Stimulated activated CD4-positive, alpha-beta T cell treated with anti-CD3 and anti-CD28 coated beads, Interleukin-15, amount 100 ng/mL, for 24 hours (primary cell): ENCODE data around the gene CBFA2T2.

Experiments
- DNase-seq: peaks from one replicate; pipeline ENCODE4 v3.0.0-alpha.2; 2020

The CBFA2T2 gene

DNA sequence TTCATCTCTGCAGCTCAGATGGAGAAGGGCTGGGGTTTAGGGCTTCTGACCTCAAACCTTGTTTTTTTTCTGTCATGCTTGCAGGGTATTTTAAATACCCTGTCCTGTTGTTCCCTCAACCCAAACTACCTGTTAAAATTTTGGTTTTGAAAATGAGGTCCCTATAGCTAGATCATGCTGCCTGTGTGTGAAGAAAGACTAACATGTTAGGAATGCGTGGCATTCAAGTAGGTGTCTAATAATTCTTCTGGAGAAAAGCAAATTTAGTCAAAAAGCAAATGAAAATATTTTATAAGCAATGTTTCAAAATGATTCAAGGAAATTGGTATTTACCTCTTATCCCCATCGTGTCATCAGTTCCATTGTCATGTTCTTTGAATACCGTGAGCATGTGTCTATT, 95.1 kb downstream of the CBFA2T2 start:
- DNase-seq = no peak

DNA sequence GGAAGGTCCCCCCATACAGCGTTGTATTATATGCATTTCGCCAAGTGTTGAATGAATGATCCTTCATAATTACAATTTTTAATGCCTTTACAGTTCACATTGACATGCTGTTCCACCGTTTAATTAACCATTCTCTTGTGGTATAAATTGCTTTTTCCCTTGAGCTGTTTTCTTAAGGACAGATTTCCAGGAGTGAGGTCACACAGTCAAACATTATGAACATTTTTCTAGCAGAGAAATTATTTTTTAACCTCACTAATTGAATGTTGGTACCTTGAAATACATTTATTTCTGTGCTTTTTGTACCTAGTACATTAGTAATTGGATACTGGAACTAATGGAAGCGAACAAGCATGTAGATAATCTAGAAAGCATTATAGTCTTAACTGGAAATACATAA, 95.5 kb downstream of the CBFA2T2 start:
- no peak for DNase-seq

DNA sequence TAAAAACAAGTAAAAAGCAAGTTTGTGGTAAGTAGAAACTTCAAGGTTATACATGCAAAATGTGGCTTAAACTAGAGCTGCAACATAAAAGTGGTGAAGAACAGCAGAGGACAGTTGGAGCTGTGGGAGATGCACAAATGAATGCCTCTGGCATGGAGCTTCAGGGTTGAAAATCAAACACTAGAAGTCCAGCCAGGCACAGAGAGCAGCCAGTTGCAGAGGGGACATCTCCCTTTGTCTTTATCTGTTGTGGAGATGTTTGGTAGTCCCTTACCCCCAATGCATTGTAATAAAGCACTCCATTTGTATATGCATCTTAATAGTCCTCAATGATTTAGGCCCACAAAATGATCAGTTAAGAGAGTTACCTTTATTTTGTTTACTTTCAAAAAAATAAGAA, 99.2 kb downstream of the CBFA2T2 start:
- DNase-seq = no peak

DNA sequence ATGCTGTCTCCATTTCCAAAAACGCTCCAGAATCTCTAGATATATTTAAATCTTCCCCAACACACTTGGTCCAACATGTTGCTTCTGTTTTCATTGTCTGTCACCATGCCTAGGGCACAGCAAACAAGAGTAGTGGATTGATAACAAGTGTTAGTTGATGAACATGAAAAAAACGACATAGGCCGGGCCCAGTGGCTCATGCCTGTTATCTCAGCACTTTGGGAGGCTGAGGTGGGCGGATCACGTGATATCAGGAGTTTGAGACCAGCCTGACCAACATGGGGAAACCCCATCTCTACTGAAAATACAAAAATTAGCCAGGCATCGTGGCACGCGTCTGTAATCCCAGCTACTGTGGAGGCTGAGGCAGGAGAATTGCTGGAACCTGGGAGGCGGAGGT, 102.0 kb downstream of the CBFA2T2 start:
- peak; percentile 84 for DNase-seq

DNA sequence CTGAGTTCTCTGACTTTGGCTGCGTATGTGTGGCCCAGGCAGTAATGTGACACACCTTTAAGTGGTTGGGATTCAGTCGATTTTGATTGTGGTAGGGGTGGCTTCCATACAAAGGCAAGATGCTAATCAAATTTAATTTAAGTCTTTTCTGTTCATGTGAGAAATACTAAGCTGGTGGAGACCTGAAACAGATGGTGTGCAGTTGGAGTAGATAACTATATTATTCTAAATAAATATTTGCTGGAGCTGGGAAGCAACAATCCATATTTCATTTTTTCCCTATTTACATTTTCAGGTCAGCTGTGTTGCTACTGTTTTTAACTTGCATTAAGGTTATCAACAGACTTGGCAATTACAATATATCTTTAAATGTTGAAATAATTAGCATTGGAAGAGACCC, 104.8 kb downstream of the CBFA2T2 start:
- no peak for DNase-seq

DNA sequence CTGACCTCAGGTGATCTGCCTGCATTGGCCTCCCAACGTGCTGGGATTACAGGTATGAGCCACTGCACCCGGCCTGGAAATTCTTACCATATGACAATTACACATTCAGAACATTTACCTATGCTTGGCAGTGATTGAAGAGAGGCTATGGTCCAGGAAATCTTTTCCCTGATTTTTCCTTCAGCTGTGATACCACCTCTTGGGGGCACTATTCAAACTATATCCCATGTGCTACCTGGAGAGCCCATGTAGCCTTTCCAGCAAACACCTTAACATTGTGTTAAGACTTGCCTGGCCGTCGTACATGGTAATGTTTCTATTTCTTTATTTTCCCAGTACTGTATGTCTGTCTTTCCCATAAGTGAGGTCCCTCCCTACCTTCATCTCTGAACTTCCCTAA, 110.5 kb downstream of the CBFA2T2 start:
- DNase-seq = no peak

DNA sequence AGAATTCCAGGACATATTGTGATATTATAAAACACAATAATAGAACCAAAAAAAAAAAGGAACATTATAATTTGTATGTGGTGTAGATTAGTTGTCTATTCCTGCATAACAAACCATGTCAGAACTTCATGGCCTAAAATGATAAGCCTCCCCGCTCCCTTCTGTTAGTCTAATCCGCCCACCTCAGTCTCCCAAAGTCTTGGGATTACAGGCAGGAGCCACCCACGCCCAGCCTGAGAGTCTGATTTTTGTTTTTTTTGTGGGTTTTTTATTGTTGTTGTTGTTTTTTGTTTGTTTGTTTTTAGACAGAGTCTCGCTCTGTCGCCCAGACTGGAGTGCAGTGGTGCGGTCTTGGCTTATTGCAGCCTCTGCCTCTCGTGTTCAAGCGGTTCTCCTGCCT, 111.1 kb downstream of the CBFA2T2 start:
- no peak for DNase-seq

DNA sequence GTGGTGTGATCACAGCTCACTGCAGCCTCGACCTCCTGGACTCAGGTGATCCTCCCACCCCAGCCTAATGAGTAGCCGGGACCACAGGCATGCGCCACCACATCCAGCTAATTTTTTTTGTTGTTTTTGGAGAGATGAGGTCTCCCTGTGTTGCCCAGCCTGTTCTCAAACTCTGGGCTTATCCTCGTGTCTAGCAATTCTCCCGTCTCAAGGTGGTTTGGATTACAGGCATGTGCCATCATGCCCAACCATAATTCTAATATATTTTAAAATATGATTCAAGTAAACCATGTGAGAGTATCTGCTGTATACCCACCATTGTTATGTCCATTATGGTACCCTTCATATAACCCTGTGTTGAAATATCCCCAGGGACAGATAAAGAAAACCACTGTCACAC, 112.0 kb downstream of the CBFA2T2 start:
- DNase-seq = no peak

DNA sequence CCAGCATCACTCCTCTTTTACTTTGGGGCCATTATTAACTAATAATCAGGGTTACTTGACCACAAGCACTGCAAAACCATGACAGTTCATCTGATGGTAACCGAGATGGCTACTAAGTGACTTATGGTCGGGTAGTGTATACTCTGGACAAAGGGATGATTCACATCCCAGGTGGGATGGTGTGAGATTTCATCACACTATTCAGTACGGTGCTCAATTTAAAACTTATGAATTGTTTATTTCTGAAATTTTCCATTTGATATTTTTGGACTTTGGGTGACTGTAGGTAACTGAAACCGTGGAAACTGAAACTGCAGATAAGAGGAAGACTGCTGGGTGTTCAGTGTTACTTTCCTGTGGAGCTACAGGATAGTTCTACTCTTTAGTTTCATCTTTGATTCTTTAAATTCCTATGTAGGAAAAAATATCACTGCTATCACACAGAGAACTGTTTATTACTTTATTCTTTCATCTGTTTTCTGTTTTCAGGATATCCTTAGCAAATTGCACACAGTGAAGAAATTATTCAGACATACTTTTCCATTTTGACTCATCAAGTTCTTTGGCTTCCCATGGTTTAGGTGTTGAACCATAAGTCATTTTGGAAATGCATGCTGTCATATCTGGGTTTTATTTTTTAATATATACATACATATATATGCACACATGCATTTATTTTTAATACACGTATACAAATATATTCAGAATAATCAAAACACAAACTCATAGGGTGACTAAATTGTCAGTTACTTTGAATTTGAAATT, 113.1 kb downstream of the CBFA2T2 start:
- peak; percentile 6 for DNase-seq

DNA sequence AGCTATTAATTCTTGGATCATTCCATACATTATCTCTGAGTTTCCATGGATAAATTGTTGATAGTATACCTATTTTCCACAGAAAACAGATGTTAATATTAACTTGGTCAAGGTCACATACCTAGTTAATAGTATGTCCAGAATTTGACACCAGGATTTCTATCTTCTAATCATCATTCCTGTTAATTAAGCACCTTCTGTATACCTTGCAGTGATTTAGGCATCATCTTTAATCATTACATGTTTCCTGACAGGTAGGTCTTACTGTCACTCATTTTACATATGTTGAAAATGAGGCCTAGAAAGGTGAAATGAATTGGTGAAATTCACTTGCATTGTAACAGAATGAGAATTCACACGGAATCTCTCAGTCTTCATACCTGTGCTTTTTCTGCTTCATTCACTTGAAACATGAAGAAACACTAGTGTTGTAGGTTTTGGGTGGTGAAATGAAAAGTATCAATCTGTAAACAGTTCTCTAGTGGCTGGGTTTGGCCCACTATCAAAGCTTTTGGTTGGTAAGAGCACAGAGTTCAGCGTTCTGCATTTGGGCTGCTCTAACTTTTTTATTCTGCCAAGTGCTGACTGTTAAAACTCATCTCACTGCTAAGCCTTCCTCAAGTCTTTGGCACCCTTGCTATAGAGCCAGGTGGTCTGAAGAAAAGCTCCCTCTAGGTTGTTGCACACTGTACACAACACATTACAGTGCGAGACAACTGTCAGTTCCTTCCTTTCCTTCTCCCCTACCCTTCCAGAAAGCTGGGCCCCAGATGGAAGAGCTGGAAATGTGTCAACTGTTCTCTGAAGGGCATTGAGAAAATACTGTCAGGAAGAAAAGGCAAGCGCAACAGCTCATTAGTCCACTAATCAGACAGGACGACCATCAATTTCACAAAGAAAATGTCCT, 114.4 kb downstream of the CBFA2T2 start:
- no peak for DNase-seq

DNA sequence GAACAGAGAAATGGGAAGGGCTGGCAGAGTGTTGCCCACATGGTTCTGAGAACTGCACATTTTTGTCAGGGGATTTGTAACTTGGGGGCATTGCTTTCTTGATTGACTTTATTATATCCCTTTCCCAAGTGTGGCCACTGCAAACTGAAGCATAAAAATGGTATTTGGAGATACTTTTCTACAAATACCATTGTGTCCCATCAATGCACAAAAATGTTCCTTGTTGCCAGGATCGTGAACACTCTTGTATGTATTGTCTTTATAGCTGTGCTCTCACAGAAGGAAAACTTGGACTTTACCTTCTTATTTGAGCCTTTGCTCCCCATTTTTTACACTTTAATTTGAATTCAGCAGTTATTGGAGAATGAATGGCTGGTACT, 115.1 kb downstream of the CBFA2T2 start:
- no peak for DNase-seq

DNA sequence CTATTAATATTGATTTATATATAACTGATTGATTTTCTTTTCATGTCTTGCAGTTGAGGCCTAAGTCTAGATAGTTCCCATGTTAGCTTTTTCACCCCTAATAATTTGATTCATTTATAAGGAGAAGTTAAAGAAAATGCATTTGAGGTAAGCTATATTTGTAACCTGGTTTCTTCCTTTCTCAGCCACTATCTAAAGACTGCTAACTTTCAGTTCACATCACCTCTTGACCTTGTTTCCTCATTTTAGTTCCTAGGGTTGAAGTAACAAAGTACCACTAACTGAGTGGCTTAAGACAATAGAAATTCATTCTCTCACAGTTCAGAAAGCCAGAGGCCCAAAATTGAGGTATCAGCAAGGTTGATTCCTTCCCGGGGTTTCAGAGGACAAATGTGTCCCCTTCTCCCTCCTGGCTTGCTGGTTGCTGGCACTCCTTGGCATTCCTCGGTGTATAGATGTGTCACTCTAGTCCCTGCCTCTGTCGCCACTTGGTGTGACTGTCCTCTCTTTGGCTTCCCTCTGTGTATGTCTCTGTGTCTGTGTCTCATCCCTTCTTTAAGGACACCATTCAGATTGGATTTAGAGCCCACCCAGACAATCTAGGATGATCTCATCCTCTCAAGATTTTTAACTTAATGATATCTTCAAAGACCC, 116.3 kb downstream of the CBFA2T2 start:
- DNase-seq = no peak

DNA sequence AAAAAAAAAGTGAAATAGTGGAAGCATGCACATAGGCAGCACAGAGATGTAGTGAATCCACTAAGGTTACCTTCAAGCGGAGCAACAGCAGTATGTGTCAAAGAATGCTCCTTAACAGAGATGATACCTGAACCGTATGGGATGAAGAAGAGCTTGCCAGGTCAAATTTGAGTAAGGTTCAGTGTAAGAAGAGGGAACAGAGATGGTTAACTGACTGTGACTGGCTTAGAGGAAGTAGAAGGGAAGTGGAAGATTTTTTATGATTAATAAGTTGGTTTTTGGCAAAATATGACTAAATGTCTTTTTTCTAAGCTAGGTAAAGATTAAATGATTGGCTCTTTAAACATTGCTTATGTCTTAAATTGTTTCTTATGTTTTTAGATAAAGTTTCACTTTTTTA, 119.6 kb downstream of the CBFA2T2 start:
- DNase-seq = no peak

DNA sequence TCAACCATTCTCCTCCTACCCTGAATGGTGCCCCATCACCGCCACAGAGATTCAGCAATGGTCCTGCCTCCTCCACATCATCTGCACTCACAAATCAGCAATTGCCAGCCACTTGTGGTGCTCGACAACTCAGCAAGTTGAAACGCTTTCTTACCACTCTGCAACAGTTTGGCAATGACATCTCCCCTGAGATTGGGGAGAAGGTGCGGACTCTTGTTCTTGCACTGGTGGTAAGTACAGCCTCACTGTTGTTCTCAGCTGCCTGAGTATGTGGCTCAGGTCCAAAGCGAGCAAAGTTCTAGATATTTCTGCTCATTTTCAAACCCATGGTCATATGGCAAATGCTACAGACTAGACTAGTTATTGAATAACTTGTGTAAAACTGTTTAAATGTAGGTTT, 121.2 kb downstream of the CBFA2T2 start:
- no peak for DNase-seq

DNA sequence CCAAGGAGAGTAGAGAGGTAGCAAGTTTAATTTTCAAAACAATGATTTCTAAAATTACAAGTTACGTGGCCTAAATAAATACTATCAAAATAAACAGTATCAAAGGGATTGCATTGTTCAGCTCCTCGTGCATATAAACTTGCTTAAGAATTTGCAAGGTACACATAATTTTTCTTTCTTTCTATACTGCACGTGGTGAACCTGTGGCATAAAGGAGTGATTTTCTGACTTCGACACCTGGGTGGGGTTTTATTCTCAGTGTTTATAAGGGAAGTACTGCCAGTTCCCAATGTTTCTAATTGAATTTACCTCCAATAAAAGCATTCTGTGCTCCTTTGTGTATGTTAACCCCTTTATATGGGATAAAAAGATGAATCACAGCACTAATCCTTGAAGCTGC, 122.1 kb downstream of the CBFA2T2 start:
- DNase-seq = no peak

DNA sequence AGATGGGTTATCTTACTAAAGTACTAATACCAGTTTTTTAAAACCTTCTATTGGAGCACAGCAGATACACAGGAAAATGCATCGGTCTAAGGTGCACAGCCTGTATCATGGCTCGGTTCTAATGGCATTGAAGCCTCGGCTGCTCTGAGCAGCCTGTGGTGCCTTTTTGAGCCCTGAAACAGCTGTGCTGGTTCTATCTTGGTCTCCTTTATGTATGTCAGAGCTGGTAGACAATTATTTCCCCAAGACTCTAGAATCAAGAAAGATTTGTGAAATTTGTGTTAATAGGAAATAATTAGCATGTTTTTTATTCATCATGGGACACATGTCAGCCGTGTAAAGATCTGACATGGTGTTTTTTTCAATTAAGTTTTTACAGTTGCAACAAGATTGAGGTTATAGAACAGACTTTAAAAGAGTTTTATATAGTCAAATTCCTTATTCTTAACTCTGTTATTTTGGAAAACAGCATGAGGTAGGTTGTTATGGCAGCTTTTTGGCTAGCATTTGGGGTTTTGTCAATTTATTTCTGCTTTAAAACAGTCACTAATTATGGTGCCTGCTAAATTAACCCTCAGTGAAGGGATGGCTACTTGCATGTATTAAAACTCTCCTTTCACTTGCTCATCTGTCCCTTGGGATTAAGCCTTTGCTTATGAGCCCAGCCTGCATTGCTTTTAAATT, 132.0 kb downstream of the CBFA2T2 start:
- DNase-seq = no peak

DNA sequence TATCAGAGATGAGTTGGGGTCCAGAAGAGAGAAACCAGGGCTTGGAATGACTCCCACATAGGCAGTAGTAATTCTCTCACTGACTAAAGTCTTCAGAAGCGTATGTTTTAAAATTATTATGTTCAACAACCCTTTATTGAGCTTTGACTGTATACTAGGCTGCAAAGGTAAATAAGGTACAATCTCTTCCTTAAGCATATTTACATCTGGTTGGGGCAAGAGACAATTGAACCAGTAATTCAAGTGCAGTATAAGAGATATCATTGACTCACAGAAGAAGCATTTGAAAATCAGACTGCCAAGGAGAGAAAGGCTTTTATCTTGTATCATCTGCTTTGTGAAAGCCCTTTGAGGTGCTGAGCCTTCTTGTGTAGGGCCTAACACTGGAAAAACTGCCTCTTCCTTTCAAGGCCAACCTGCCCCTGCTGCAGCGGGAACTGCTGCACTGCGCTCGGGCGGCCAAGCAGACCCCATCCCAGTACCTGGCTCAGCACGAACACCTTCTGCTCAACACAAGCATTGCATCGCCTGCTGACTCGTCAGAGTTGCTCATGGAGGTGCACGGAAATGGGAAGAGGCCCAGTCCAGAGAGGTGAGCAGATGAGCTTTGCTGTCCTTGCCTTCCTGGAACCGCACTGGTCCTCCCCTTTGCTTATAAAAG, 132.9 kb downstream of the CBFA2T2 start:
- no peak for DNase-seq

DNA sequence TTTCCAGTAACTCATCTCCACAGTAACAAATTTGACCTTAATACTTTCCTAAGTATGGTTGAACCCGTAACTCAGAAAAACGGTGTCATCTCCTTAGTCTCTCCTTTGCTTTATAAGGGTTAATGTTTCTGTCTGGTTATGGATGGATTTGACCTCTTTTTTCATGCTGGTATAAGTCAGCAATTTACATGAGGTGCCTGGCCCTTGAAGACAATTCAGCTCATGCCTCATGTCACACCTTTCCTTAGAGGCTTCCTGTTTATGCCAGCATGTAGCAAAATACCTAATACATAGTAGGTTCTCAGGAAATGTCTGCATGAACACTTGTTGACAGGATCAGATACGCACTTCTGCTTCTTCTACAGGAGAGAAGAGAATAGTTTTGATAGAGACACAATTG, 134.5 kb downstream of the CBFA2T2 start:
- DNase-seq = no peak

DNA sequence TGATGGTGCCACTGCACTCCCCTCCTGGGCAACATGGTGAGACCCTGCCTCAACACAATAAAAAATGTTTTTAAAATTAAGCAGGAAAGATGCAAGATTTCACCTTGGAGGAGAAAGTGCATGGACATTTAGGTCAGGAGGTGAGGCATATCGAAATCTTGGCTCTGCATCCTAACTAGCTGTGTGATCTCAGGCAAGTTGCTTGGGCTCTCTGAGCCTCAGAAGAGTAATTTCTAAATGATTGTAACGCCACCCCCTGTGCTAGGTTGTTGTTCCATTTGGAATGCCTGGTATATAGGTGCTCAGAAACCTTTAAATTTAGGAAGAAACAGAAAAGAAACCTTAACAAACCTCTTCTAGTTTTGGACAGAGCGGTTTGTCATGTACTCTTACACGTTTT, 136.3 kb downstream of the CBFA2T2 start:
- no peak for DNase-seq

DNA sequence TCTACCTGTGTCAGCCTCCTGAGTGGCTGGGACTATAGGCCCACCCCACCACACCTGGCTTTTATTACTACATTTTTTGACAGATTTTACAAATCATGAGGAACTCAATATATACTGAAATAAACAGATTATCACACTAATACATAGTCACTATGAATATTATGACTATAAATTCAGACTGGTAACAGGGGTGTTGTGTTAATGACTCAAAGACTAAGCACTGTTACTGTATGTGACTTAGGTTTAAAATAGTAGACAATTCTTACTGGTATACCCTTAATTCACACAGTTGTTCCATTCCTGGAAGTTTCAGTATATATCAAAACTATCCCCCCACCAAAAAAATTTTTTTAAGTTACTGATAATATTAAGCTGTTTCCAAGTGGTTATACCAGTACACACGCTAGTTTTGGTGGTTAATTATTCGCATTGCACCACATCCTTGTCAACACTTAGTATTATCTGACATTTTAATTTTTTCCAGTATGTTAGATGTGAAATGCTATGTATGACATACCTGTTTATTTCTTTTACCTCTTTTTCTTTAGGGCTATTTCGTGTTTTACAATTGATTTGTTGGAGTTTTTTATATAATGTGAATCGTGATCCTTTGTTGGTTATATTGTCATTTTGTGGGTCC, 137.8 kb downstream of the CBFA2T2 start:
- DNase-seq = no peak

DNA sequence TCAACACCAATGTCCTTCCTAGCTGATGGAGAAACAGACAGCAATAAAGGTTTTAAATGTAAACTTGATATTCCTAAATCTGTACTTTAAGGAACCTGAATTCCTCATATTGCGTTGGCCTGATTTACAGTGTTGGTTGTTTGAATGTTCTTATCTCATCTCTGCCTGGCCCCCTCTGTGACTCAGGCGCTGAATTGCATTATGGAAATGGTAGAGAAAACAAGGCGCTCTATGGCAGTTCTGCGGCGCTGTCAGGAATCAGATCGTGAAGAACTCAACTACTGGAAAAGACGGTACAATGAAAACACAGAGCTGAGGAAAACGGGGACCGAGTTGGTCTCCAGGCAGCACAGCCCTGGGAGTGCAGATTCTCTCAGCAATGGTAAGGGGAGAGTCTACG, 139.6 kb downstream of the CBFA2T2 start:
- DNase-seq = no peak

DNA sequence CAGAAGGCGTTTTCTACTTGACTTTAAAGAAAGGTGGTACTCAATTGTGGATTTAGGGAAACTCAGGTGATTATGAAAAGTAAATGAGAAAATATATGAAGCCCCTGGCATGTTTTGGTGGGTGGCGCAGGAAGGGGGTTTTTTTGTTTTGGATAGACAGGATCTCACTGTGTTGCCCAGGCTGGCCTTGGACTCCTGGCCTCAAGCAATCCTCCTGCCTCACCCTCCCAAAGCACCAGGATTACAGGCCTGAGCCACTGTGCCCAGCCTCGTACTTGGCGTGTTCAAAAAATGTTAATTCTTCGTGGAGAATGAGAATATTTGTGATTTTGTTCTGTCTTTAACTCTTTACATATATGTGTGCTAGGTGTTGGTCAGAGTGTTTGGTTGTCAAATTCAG, 140.1 kb downstream of the CBFA2T2 start:
- DNase-seq = no peak
